ENCODE data around the gene SFMBT2.
"Not testable (repeated sequence)": the region's sequence is repeated elsewhere in the genome, so short reads cannot be mapped to it uniquely, and the experiment has no call there.

The SFMBT2 gene

DNA sequence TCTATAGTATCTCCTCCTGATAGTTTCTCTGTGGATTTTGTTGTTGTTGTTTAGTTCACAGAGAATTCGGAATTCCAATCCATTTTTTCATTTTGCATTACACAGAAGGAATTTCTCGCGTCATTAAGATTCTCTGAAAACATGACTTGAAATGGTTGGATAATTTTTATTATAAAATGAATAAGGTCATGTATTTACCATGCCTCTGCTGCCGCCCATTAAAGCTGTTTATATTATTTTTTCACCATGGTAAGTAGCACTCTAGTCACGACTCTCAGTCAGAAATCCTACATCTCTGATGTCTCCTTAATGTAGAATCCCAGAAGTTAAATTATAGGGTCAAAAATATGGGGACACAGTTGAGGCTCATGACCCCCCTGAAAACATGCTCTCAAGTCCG is 19.1 kb downstream of the SFMBT2 start:
- TF ChIP-seq, protein P1, sequence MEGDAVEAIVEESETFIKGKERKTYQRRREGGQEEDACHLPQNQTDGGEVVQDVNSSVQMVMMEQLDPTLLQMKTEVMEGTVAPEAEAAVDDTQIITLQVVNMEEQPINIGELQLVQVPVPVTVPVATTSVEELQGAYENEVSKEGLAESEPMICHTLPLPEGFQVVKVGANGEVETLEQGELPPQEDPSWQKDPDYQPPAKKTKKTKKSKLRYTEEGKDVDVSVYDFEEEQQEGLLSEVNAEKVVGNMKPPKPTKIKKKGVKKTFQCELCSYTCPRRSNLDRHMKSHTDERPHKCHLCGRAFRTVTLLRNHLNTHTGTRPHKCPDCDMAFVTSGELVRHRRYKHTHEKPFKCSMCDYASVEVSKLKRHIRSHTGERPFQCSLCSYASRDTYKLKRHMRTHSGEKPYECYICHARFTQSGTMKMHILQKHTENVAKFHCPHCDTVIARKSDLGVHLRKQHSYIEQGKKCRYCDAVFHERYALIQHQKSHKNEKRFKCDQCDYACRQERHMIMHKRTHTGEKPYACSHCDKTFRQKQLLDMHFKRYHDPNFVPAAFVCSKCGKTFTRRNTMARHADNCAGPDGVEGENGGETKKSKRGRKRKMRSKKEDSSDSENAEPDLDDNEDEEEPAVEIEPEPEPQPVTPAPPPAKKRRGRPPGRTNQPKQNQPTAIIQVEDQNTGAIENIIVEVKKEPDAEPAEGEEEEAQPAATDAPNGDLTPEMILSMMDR (conservative IDR thresholded peaks at IDR 0.05; ENCODE audit: control insufficient read depth, insufficient read depth, low read depth, low read length): no peak
- no peak overlapping the region for H3K4me3 ChIP-seq (ENCODE audit: control insufficient read depth, low read depth, low read length)
- DNase-seq (ENCODE audit: low read depth): no peak

DNA sequence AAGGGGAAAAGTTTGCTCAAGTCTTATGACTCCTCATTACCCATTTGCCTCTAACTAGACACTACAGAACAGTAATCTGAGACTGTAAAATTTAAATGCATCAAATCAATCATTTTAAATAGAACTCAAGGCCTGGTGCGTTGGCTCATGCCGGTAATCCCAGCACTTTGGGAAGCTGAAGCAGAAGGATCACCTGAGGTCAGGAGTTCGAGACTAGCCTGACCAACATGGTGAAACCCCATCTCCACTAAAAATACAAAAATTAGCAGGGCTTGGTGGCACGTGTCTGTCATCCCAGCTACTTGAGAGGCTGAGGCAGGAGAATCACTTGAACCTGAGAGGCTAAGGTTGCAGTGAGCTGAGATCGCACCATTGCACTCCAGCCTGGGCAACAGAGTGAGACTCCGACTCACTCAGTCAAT is 20.1 kb downstream of the SFMBT2 start:
- DNase-seq (ENCODE audit: low read depth); H3K4me3 ChIP-seq (ENCODE audit: control insufficient read depth, low read depth, low read length): not testable (repeated sequence)

DNA sequence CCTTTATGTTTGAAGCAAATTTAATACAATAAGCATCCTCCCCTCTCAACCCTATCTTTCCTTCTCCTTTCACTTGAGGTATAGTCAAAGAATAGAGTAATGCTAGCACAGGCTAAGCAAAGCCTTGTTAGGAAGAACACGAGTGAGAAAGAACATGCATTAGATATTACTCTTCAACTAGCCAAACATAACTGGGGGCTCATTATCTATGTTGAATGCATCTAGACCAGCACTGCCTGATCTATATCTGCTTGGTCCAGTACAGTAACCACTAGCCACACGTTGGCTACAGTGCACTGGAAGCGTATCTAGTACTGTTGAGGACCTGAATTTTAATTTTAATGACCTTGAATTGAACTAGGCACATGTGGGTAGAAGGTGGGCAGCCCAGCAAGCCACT is 21.0 kb downstream of the SFMBT2 start:
- H3K4me3 ChIP-seq (ENCODE audit: control insufficient read depth, low read depth, low read length): no peak overlapping the region
- DNase-seq (ENCODE audit: low read depth): no peak
- TF ChIP-seq, protein P1 (conservative IDR thresholded peaks at IDR 0.05; ENCODE audit: control insufficient read depth, insufficient read depth, low read depth, low read length): no peak

DNA sequence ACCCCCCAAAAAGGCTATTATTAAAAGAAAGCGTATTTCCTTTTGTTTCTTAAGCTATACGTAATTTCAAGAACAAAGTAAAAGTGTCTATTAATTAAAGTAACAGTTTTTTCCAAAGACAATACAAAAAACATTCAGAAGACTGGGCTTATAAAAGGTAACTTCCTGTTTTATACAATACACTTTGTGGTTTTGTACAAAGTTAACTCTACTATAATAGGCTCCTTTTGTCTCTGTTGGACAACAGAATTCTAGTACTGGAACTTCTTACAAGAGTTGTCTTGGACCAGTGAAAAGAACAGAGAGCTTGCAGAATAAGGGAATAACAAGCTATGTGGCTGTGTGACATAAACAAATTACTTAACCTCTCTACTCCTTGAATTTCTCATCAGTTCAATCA is 21.5 kb downstream of the SFMBT2 start:
- TF ChIP-seq, protein P1 (conservative IDR thresholded peaks at IDR 0.05; ENCODE audit: control insufficient read depth, insufficient read depth, low read depth, low read length): no peak
- DNase-seq (ENCODE audit: low read depth): no peak
- H3K4me3 ChIP-seq (ENCODE audit: control insufficient read depth, low read depth, low read length): no peak overlapping the region

DNA sequence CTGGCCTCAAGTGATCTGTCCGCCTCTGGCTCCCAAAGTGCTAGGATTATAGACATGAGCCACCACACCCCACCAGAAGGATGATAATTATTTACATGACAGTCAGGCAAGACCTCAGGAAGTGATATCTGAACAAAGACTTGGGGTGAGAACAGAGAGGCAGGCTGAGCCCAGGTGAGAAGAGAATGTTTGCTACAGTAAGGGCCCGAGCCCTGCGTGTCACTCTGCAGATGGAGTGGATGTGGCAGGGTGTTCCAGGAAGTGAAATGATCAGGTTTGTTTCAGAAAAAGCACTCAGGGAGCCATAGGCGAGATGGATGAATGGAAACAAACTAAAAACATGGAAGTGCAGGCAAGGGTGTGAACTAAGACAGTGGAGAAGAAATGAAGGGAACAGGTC is 22.2 kb downstream of the SFMBT2 start:
- H3K4me3 ChIP-seq (ENCODE audit: control insufficient read depth, low read depth, low read length): no peak overlapping the region
- TF ChIP-seq, protein P1 (conservative IDR thresholded peaks at IDR 0.05; ENCODE audit: control insufficient read depth, insufficient read depth, low read depth, low read length): no peak
- DNase-seq (ENCODE audit: low read depth): no peak

DNA sequence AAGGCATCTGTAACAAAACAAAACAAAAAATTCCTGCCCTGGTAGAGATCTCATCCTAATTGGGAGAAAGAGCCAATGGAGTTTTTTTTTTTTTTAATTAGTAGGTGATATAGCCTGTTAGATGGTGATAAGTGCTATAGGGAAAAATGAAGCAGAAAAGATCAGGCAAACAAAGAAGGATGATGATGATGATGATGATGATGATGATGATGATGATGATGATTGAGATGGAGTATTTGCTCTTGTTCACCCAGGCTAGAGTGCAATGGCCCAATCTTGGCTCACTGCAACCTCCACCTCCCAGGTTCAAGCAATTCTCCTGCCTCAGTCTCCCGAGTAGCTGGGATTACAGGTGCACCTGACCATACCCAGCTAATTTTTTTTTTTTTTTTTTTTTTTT is 22.7 kb downstream of the SFMBT2 start:
- not testable (repeated sequence) for DNase-seq (ENCODE audit: low read depth); H3K4me3 ChIP-seq (ENCODE audit: control insufficient read depth, low read depth, low read length)

DNA sequence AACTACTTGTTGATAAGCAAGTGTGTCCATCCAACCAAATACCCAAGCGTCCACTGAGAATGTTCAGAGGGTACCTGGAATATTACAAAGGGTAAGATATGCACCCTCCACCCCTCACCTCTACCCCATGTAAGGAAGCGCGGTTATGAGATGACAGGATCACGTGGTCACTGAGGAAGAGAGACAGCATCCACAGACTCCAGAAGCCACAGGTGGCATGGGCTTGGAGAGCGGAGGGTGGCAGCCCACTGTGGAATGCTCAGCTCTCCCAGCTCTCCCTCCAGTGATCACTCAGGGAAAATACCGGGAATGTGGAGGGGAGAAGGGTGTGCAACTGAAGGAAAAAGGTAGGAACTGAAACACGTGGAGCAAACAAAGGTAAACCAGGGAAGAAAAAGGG is 25.7 kb downstream of the SFMBT2 start:
- DNase-seq (ENCODE audit: low read depth): no peak
- H3K4me3 ChIP-seq (ENCODE audit: control insufficient read depth, low read depth, low read length): no peak overlapping the region
- TF ChIP-seq, protein P1 (conservative IDR thresholded peaks at IDR 0.05; ENCODE audit: control insufficient read depth, insufficient read depth, low read depth, low read length): no peak

DNA sequence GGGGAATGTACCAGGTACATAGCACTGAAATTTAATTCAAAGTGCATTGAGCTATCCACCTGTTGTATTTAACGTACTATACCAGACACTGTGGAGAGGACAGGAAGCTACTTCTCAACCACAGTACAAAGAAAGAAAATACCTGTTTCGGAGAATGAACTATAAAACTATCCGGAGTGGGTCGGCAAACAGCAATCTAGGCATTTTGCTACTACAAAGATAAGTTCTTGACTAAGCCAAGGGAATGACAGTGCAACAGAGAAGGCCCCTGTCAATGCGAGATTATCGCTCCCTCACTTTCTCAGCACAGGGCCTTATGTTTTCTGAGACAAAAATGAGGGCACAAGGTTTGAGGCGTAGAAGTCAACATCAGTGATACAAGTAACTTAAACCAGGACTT is 27.4 kb downstream of the SFMBT2 start:
- TF ChIP-seq, protein P1 (conservative IDR thresholded peaks at IDR 0.05; ENCODE audit: control insufficient read depth, insufficient read depth, low read depth, low read length): no peak
- no peak for DNase-seq (ENCODE audit: low read depth)
- no peak overlapping the region for H3K4me3 ChIP-seq (ENCODE audit: control insufficient read depth, low read depth, low read length)

All from fibroblast of mammary gland (primary cell).